Natural killer cell (primary cell): Measurements from ENCODE around the gene CABLES2. TPM values are rescaled to one million over a fixed set of nuclear protein-coding genes. Genes with fewer than 3 reads are reported as not detected.
"Not testable (repeated sequence)": the region's sequence is repeated elsewhere in the genome, so short reads cannot be mapped to it uniquely, and the experiment has no call there.

Source experiments
- ATAC-seq, 3 donors: fragments of 150-1000 bp in 2 of 3; fragments of 200-7000 bp in 1 of 3; cut with Tn5 transposase; 1 replicate in 1 of 3; 2 replicates in 2 of 3; pipeline ENCODE4 v1.10.0; 2021; ENCODE audit warnings: mild to moderate bottlenecking in 2 of 3, moderate library complexity in 2 of 3
- DNase-seq, 2 donors: peaks; one replicate each; pipeline versions ENCODE4 v3.0.0 to v3.0.0-alpha.2; 2013 to 2021; ENCODE audit warnings: mixed read lengths in 1 of 2
- H3K27ac ChIP-seq: one replicate; pipeline ENCODE4 v1.5.1; 2013; ENCODE audit warnings: mild to moderate bottlenecking, low read length
- H3K27me3 ChIP-seq: one replicate; pipeline ENCODE4 v1.6.1; 2013; ENCODE audit warnings: low read length; ENCODE audit not compliant: control insufficient read depth, insufficient read depth
- H3K36me3 ChIP-seq: one replicate; pipeline ENCODE4 v1.6.1; 2013; ENCODE audit warnings: low read length; ENCODE audit not compliant: control insufficient read depth, insufficient read depth
- H3K4me1 ChIP-seq: one replicate; pipeline ENCODE4 v1.6.1; 2013; ENCODE audit warnings: low read length; ENCODE audit not compliant: control insufficient read depth, insufficient read depth
- H3K4me3 ChIP-seq: one replicate; pipeline ENCODE4 v1.5.1; 2013; ENCODE audit warnings: low read length
- H3K9me3 ChIP-seq: one replicate; pipeline ENCODE4 v1.6.1; 2013; ENCODE audit warnings: low read length; ENCODE audit not compliant: control insufficient read depth, insufficient read depth
- H3K27ac Mint-ChIP-seq, 2 donors: one replicate each; pipeline ENCODE4 v1.8.0; 2022; ENCODE audit warnings: mild to moderate bottlenecking in 2 of 2, mixed read lengths in 2 of 2, moderate library complexity in 1 of 2
- H3K27me3 Mint-ChIP-seq, 2 donors: one replicate each; pipeline ENCODE4 v1.8.0; 2022; ENCODE audit warnings: low read depth in 2 of 2, mixed read lengths in 2 of 2
- H3K36me3 Mint-ChIP-seq: one replicate; pipeline ENCODE4 v1.8.0; 2022; ENCODE audit warnings: mixed read lengths
- H3K4me1 Mint-ChIP-seq, 2 donors: one replicate each; pipeline ENCODE4 v1.8.0; 2022; ENCODE audit warnings: mixed read lengths in 2 of 2
- H3K4me3 Mint-ChIP-seq: one replicate; pipeline ENCODE4 v1.8.0; 2022; ENCODE audit warnings: mild to moderate bottlenecking, moderate library complexity, mixed read lengths
- H3K9me3 Mint-ChIP-seq, 2 donors: one replicate each; pipeline ENCODE4 v1.8.0; 2022; ENCODE audit warnings: mixed read lengths in 2 of 2
- CTCF ChIP-seq: fragments of 200-600 bp; IDR thresholded peaks from one replicate; pipeline ENCODE4 v1.8.0; 2022; ENCODE audit warnings: antibody characterized with exemption
- WGBS: methylation state at CpG from one replicate; pipeline ENCODE4 v1.1.7; 2013; ENCODE audit warnings: missing lambda C conversion rate; ENCODE audit not compliant: insufficient coverage; 5-methylcytosine and 5-hydroxymethylcytosine counted together
- intact Hi-C: fragments of 100-400 bp; cut with micrococcal nuclease; formaldehyde crosslinking; loops from one replicate; pipeline ENCODE4 v1.14.2; 2022
- total RNA-seq, 4 donors: library from RNA; stranded (reverse); fragments of 120-200 nt in 1 of 4; gene quantifications; one replicate each; pipeline versions ENCODE4 v1.2.3 to v1.2.4, GENCODE V29; 2013 to 2022

Gene CABLES2
- total RNA-seq, 3 donors from 2014 or later (not counting 1 experiment from before 2014, with no cell fraction given) = 8.0 to 9.3 (median 8.4) TPM

- ATAC-seq (no peak), DNase-seq (no peak)
- Mint-ChIP-seq H3K36me3 (no peaks in the 10 kb centered on the region), H3K27me3 (peaks cover 0 to 10% of the 10 kb centered on the region in 2 donors), H3K9me3 (peaks cover 4% of the 10 kb centered on the region in 2 donors), H3K4me3 (no peak overlapping the region), H3K4me1 (peaks cover 0 to 4% of the 10 kb centered on the region in 2 donors), H3K27ac (no peak overlapping the region)
- 96% methylated on average over 17 of the region's 17 CpGs for WGBS
- no peak overlapping the region for H3K27ac ChIP-seq
- no peak for TF ChIP-seq CTCF
- intact Hi-C loops = no loop called here
- H3K27me3 ChIP-seq = no peaks in the 10 kb centered on the region
- H3K4me1 ChIP-seq = no peaks in the 10 kb centered on the region
- H3K36me3 ChIP-seq = no peaks in the 10 kb centered on the region
- H3K4me3 ChIP-seq = no peak overlapping the region
- H3K9me3 ChIP-seq = no peaks in the 10 kb centered on the region
These were observed 30.0 kb downstream of the CABLES2 start for GRCh38 chr20:62377064-62377461.

GRCh38 chr20:62376112-62377063 lies 30.7 kb downstream of the CABLES2 start:
- Histone ChIP-seq H3K4me1 (no peaks in the 10 kb centered on the region), H3K9me3 (no peaks in the 10 kb centered on the region), H3K27ac (no peak overlapping the region), H3K27me3 (no peaks in the 10 kb centered on the region), H3K4me3 (no peak overlapping the region), H3K36me3 (no peaks in the 10 kb centered on the region)
- Mint-ChIP-seq H3K4me3 (no peak overlapping the region), H3K27me3 (peaks cover 0 to 10% of the 10 kb centered on the region in 2 donors), H3K4me1 (no peaks in the 10 kb centered on the region), H3K9me3 (no peaks in the 10 kb centered on the region), H3K27ac (no peak overlapping the region), H3K36me3 (no peaks in the 10 kb centered on the region)
- WGBS = 84% methylated on average over 26 of the region's 26 CpGs
- TF ChIP-seq CTCF = no peak
- ATAC-seq (no peak), DNase-seq (no peak)
- intact Hi-C loops = no loop called here

- no peaks in the 10 kb centered on the region for H3K4me1 ChIP-seq
- 60% methylated on average over 23 of the region's 24 CpGs for WGBS
- Mint-ChIP-seq H3K4me1 (no peaks in the 10 kb centered on the region), H3K4me3 (no peak overlapping the region), H3K27ac (no peak overlapping the region), H3K36me3 (no peaks in the 10 kb centered on the region), H3K9me3 (no peaks in the 10 kb centered on the region), H3K27me3 (peaks cover 0 to 11% of the 10 kb centered on the region in 2 donors)
- DNase-seq (no peak), ATAC-seq (no peak)
- no peak overlapping the region for H3K27ac ChIP-seq
- intact Hi-C loops = no loop called here
- no peak overlapping the region for H3K4me3 ChIP-seq
- peaks cover 3% of the 10 kb centered on the region for H3K27me3 ChIP-seq
- no peaks in the 10 kb centered on the region for H3K36me3 ChIP-seq
- TF ChIP-seq CTCF = no peak
- H3K9me3 ChIP-seq = no peaks in the 10 kb centered on the region
These were observed 32.5 kb downstream of the CABLES2 start for GRCh38 chr20:62374331-62375152.

GRCh38 chr20:62373631-62374179 lies 33.4 kb downstream of the CABLES2 start:
- H3K27ac ChIP-seq, intact Hi-C loops, H3K36me3 Mint-ChIP-seq, H3K27ac Mint-ChIP-seq, H3K4me1 Mint-ChIP-seq, H3K36me3 ChIP-seq, DNase-seq, H3K4me1 ChIP-seq, H3K27me3 ChIP-seq, ATAC-seq, H3K9me3 ChIP-seq, H3K4me3 ChIP-seq, H3K9me3 Mint-ChIP-seq, H3K4me3 Mint-ChIP-seq: not testable (repeated sequence)
- H3K27me3 Mint-ChIP-seq = peaks cover 0 to 17% of the 10 kb centered on the region in 2 donors
- WGBS = 87% methylated on average over 27 of the region's 40 CpGs
